ENCODE results near the gene KIF3C.
"Not testable (repeated sequence)": the region's sequence is repeated elsewhere in the genome, so short reads cannot be mapped to it uniquely, and the experiment has no call there.

KIF3C gene

DNA sequence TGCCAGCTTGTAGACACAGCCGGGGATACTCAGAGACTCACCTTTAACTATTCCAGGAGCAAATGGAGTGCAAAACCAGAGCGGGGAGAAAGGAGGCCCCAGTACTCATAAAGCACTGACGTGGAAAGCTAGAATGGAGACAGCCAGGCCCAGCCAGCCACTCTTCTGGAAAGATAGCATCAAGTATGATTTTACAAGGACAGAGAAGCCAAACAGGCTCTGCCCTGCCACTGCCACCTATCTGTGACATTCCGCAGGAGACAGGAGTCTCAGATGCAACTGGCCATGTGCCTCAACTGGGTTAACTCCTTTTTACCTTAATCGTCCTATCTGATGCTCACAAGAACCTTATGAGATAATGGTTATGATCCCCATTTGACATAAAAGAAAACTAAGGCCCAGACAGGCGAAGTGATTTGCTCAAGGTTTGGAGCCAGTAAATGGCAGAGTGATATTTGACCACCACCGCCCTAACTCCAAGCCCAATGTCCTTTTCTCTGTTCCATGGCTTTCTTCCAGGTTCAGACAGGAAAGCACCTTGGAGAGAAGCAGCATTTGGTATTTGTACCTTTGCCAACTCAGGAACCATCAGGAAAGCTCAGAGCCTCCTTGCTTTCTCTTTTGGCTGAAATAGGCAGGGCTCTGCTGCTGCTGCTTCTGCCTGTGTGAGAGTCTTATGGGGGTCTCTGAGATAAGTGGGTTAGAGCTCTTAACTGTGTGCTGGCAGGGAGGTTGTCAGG is 15.6 kb downstream of the KIF3C start:
- Histone ChIP-seq H3K4me3 (no peak overlapping the region), H3K36me3 (no peaks in the 10 kb centered on the region), H3K4me1 (no peaks in the 10 kb centered on the region), H3K27ac (no peak overlapping the region), H3K27me3 (no peaks in the 10 kb centered on the region), H3K9me3 (no peaks in the 10 kb centered on the region)
- no peak for TF ChIP-seq CTCF (IDR thresholded peaks at IDR 0.05)
- intact Hi-C loops (cut with DNase I; ENCODE audit: low total_unique reads) = no loop called here
- DNase-seq = no peak

- intact Hi-C loops (cut with DNase I; ENCODE audit: low total_unique reads) = no loop called here
- peaks cover 0 to 5% (median 0%) of the 10 kb centered on the region in 3 donors for H3K36me3 ChIP-seq
- no peaks in the 10 kb centered on the region for H3K4me1 ChIP-seq
- TF ChIP-seq CTCF (IDR thresholded peaks at IDR 0.05) = no peak
- no peak overlapping the region for H3K4me3 ChIP-seq
- H3K27ac ChIP-seq = no peak overlapping the region
- H3K9me3 ChIP-seq = no peaks in the 10 kb centered on the region
- no peaks in the 10 kb centered on the region for H3K27me3 ChIP-seq
- DNase-seq = no peak
Observed at GRCh38 chr2:25964891-25965290, 17.4 kb downstream of the KIF3C start.

- H3K4me3 ChIP-seq = no peak overlapping the region
- no peak overlapping the region for H3K27ac ChIP-seq
- no peaks in the 10 kb centered on the region for H3K9me3 ChIP-seq
- H3K36me3 ChIP-seq = peaks cover 0 to 23% (median 4%) of the 10 kb centered on the region in 3 donors
- no peak for TF ChIP-seq CTCF (IDR thresholded peaks at IDR 0.05)
- no peak for DNase-seq
- H3K27me3 ChIP-seq = no peaks in the 10 kb centered on the region
- intact Hi-C loops (cut with DNase I; ENCODE audit: low total_unique reads) = no loop called here
- H3K4me1 ChIP-seq = no peaks in the 10 kb centered on the region
Observed at GRCh38 chr2:25960920-25961319, 21.4 kb downstream of the KIF3C start.

GRCh38 chr2:25960396-25960795 is 21.9 kb downstream of the KIF3C start:
- no peak overlapping the region for H3K4me3 ChIP-seq
- H3K27me3 ChIP-seq = no peaks in the 10 kb centered on the region
- no peak for TF ChIP-seq CTCF (IDR thresholded peaks at IDR 0.05)
- H3K4me1 ChIP-seq = no peaks in the 10 kb centered on the region
- no peak overlapping the region for H3K27ac ChIP-seq
- no peaks in the 10 kb centered on the region for H3K9me3 ChIP-seq
- no peak for DNase-seq
- intact Hi-C loops (cut with DNase I; ENCODE audit: low total_unique reads) = no loop called here
- H3K36me3 ChIP-seq = peaks cover 0 to 28% (median 4%) of the 10 kb centered on the region in 3 donors

DNA sequence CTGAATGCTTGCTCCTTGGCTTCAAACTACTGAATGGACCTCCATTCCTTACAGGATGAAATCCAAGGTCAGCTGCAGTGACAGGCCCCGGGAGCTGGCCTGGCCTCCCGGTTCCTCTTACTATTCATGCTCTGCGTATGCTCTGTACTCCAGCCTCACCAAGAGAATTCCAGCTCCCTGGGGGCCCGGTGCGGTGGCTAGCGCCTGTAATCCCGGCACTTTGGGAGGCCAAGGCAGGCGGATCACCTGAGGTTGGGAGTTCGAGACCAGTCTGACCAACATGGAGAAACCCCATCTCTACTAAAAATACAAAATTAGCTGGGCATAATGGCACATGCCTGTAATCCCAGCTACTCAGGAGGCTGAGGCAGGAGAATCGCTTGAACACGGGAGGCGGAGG is 23.7 kb downstream of the KIF3C start:
- H3K27me3 ChIP-seq; H3K9me3 ChIP-seq; DNase-seq; H3K4me1 ChIP-seq; H3K4me3 ChIP-seq; intact Hi-C loops (cut with DNase I; ENCODE audit: low total_unique reads); H3K27ac ChIP-seq: not testable (repeated sequence)
- H3K36me3 ChIP-seq = peaks cover 0 to 41% (median 4%) of the 10 kb centered on the region in 3 donors

GRCh38 chr2:25957743-25958142 is 24.6 kb downstream of the KIF3C start:
- Histone ChIP-seq H3K9me3 (no peaks in the 10 kb centered on the region), H3K4me3 (no peak overlapping the region), H3K4me1 (no peaks in the 10 kb centered on the region), H3K27me3 (no peaks in the 10 kb centered on the region), H3K36me3 (peaks cover 0 to 41% (median 4%) of the 10 kb centered on the region in 3 donors), H3K27ac (no peak overlapping the region)
- DNase-seq = no peak
- intact Hi-C loops (cut with DNase I; ENCODE audit: low total_unique reads) = no loop called here
- TF ChIP-seq CTCF (IDR thresholded peaks at IDR 0.05) = no peak
